ENCODE measurements around the gene RFC1. TPM values are rescaled to one million over a fixed set of nuclear protein-coding genes. Genes with fewer than 3 reads are reported as not detected.
"Not testable (repeated sequence)": the region's sequence is repeated elsewhere in the genome, so short reads cannot be mapped to it uniquely, and the experiment has no call there.

The RFC1 gene
- total and polyA plus RNA-seq, 11 donors = 5.3 to 31.2 (median 23.1) TPM

- H3K36me3 ChIP-seq = no peaks in the 10 kb centered on the region
- H3K4me3 ChIP-seq = no peak overlapping the region
- H3K27ac ChIP-seq = no peak overlapping the region
- DNase-seq (no peak), ATAC-seq (no peak)
- H3K4me1 ChIP-seq = no peaks in the 10 kb centered on the region
- no peaks in the 10 kb centered on the region for H3K9me3 ChIP-seq
- TF ChIP-seq CTCF (IDR thresholded peaks at IDR 0.05) (peak in 4 of 12 donors; percentile 10 to 25 (median 16)), POLR2A (IDR thresholded peaks at IDR 0.05) (no peak)
- intact Hi-C loops (cut with DNase I) = no loop called here
- peaks cover 0 to 9% (median 0%) of the 10 kb centered on the region in 9 donors for H3K27me3 ChIP-seq
- WGBS, 4 donors = 47 to 59% (median 54%) methylated on average over 5 of the region's 5 CpGs
Observed at GRCh38 chr4:39410415-39410814, 44.3 kb upstream of the RFC1 start.

DNA sequence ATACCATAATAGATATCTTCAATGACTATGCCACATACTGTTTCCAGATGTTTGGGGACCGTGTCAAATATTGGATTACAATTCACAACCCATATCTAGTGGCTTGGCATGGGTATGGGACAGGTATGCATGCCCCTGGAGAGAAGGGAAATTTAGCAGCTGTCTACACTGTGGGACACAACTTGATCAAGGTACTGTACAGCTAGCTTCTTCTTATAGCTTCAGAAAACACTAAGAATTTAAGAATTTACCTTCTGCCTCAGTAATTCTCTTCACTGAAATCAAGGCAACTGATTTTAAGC, 41.4 kb upstream of the RFC1 start:
- ATAC-seq (no peak), DNase-seq (no peak)
- no peaks in the 10 kb centered on the region for H3K4me1 ChIP-seq
- WGBS, 4 donors = 48 to 62% (median 56%) methylated on average over 1 of the region's 1 CpG
- intact Hi-C loops (cut with DNase I) = no loop called here
- no peak overlapping the region for H3K27ac ChIP-seq
- peaks cover 0 to 9% (median 0%) of the 10 kb centered on the region in 9 donors for H3K27me3 ChIP-seq
- H3K36me3 ChIP-seq = no peaks in the 10 kb centered on the region
- no peak overlapping the region for H3K4me3 ChIP-seq
- no peaks in the 10 kb centered on the region for H3K9me3 ChIP-seq
- TF ChIP-seq POLR2A (IDR thresholded peaks at IDR 0.05) (no peak), CTCF (IDR thresholded peaks at IDR 0.05) (no peak)

GRCh38 chr4:39406763-39407583, 40.8 kb upstream of the RFC1 start, which contains the start of gene KLB:
KLB (plus strand) TSS chr4:39406930; CDS start chr4:39406950, 20 bp downstream.
- DNase-seq = no peak
- Histone ChIP-seq H3K36me3 (no peaks in the 10 kb centered on the region), H3K27me3 (peaks cover 0 to 9% (median 0%) of the 10 kb centered on the region in 9 donors), H3K9me3 (no peaks in the 10 kb centered on the region), H3K4me1 (no peaks in the 10 kb centered on the region), H3K27ac (no peak within 1 kb of the TSS), H3K4me3 (no peak within 1 kb of the TSS)
- no peak for ATAC-seq
- intact Hi-C loops (cut with DNase I) = no loop called here
- whole genome bisulfite sequencing, 4 donors = 37 to 47% (median 43%) methylated on average over 12 of the region's 12 CpGs
- no peak for TF ChIP-seq CTCF (IDR thresholded peaks at IDR 0.05)
- no peak for TF ChIP-seq POLR2A (IDR thresholded peaks at IDR 0.05)

- H3K36me3 ChIP-seq; H3K27me3 ChIP-seq; H3K27ac ChIP-seq; ATAC-seq; H3K9me3 ChIP-seq; H3K4me3 ChIP-seq; H3K4me1 ChIP-seq; DNase-seq; intact Hi-C loops (cut with DNase I): not testable (repeated sequence)
- 52 to 69% (median 58%) methylated on average over 6 of the region's 6 CpGs for whole genome bisulfite sequencing, 4 donors
Observed at GRCh38 chr4:39401640-39402039, 35.5 kb upstream of the RFC1 start.

DNA sequence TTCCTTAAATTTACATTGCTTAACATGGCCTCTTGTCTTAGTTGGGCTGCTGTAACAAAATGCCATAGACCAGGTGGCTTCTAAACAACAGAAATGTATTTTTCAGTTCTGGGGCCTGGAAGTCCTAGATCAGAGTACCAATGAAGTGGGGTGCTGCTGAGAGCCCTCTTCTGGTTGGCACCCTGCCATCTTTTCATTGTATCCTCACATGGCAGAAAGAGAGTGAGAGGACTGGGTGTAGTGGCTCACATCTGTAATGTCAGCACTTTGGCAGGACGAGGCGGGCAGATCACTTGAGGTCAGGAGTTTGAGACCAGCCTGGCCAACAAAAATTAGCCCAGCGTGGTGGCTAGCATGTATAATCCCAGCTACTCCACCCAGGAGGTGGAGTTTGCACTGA, 28.5 kb upstream of the RFC1 start:
- ATAC-seq = no peak
- DNase-seq = no peak
- Histone ChIP-seq H3K27ac (no peak overlapping the region), H3K36me3 (no peaks in the 10 kb centered on the region), H3K9me3 (no peaks in the 10 kb centered on the region), H3K4me3 (no peak overlapping the region), H3K27me3 (peaks cover 0 to 3% (median 0%) of the 10 kb centered on the region in 9 donors), H3K4me1 (no peaks in the 10 kb centered on the region)
- intact Hi-C loops (cut with DNase I) = no loop called here
- WGBS, 4 donors = 42 to 62% (median 51%) methylated on average over 3 of the region's 3 CpGs
- TF ChIP-seq POLR2A (IDR thresholded peaks at IDR 0.05) = no peak
- TF ChIP-seq CTCF (IDR thresholded peaks at IDR 0.05) = no peak
